Measurements from ENCODE around the gene TOP3A. TPM values are rescaled to one million over a fixed set of nuclear protein-coding genes. Genes with fewer than 3 reads are reported as not detected.

TOP3A gene
- total RNA-seq, 1 experiment from 2014 or later: 48.8 TPM

- ChIA-PET RAD21 (ENCODE audit: low non-redundant PET in 1 of 2, low total read pairs in 2 of 2, uncharacterized antibody in 2 of 2, unreplicated experiment in 2 of 2) (no interaction called here), CTCF (no interaction called here), POLR2A (no interaction called here)
- TF ChIP-seq EGR1 (IDR thresholded peaks at IDR 0.05; ENCODE audit: low read depth) (no peak), FOSL1 (IDR thresholded peaks at IDR 0.05; ENCODE audit: low read depth) (no peak), MAX (IDR thresholded peaks at IDR 0.05) (no peak), ZNF274 (IDR thresholded peaks at IDR 0.05; ENCODE audit: low read depth, low read length) (no peak), YY1 (IDR thresholded peaks at IDR 0.05; ENCODE audit: extremely low read depth, insufficient replicate concordance, low read depth, low read length) (no peak), ZFX (IDR thresholded peaks at IDR 0.05) (no peak), CEBPB (IDR thresholded peaks at IDR 0.05; ENCODE audit: low read depth) (no peak), ZBTB33 (IDR thresholded peaks at IDR 0.05; ENCODE audit: extremely low read depth, insufficient replicate concordance, low read length) (no peak), POLR2A (IDR thresholded peaks at IDR 0.05; ENCODE audit: borderline replicate concordance, extremely low read depth, insufficient read depth, insufficient read length) (no peak), JUND (IDR thresholded peaks at IDR 0.05) (no peak), CBX3 (IDR thresholded peaks at IDR 0.05; ENCODE audit: low read depth) (no peak), EZH2phosphoT487 (IDR thresholded peaks at IDR 0.05; ENCODE audit: borderline replicate concordance) (no peak), CTCF (IDR thresholded peaks at IDR 0.05 in 2 of 3, conservative IDR thresholded peaks at IDR 0.05 in 1 of 3; ENCODE audit: borderline replicate concordance in 1 of 3, insufficient read depth in 1 of 3, low read depth in 2 of 3, low read length in 2 of 3) (no peak), REST (IDR thresholded peaks at IDR 0.05; ENCODE audit: low read depth) (no peak), TCF7L2 (IDR thresholded peaks at IDR 0.05; ENCODE audit: borderline replicate concordance, extremely low read depth, insufficient read depth, insufficient read length) (no peak)
- peaks cover 39 to 49% of the 10 kb centered on the region in 2 experiments for H3K36me3 ChIP-seq (ENCODE audit: control insufficient read depth in 1 of 2, insufficient read depth in 2 of 2, low read length in 2 of 2)
- no peak overlapping the region for H3K27ac ChIP-seq (ENCODE audit: low read depth, low read length)
- H2AFZ ChIP-seq (ENCODE audit: low read depth, low read length, poor library complexity, severe bottlenecking): no peak overlapping the region
- no peaks in the 10 kb centered on the region for H3K27me3 ChIP-seq (ENCODE audit: insufficient read depth, low read length)
- no peak for DNase-seq (ENCODE audit: low read depth, low spot score)
- H4K20me1 ChIP-seq (ENCODE audit: insufficient read depth): no peaks in the 10 kb centered on the region
- no TSS peak for BruUV-seq (replicated peaks)
- H3K9ac ChIP-seq (ENCODE audit: low read length): no peak overlapping the region
- H3K9me3 ChIP-seq (ENCODE audit: control insufficient read depth in 1 of 2, insufficient read depth in 1 of 2, low read depth in 1 of 2, low read length in 2 of 2): no peaks in the 10 kb centered on the region
- no peaks in the 10 kb centered on the region for H3K79me2 ChIP-seq (ENCODE audit: insufficient read depth, low read length)
- no peaks in the 10 kb centered on the region for H3K4me1 ChIP-seq (ENCODE audit: control insufficient read depth in 1 of 2, insufficient read depth in 2 of 2, low read length in 2 of 2)
- intact Hi-C loops (cut with micrococcal nuclease): no loop called here
- H3K4me2 ChIP-seq (ENCODE audit: low read length): no peak overlapping the region
- ATAC-seq: no peak
- H3K4me3 ChIP-seq (replicated peaks in 1 of 2; ENCODE audit: low read depth in 1 of 2, low read length in 2 of 2): no peak overlapping the region
- no peaks in the 10 kb centered on the region for H3K9me2 ChIP-seq (ENCODE audit: insufficient read depth)
These were observed 37.7 kb downstream of the TOP3A start for GRCh38 chr17:18277076-18277475.
